ENCODE measurements around the gene BCAR3.
A peak's percentile ranks its signal among the peaks of the same experiment; 100 is the strongest.

Gene BCAR3

GRCh38 chr1:93552741-93553455 is 128.7 kb downstream of the BCAR3 start (continued):
- TF ChIP-seq ZBTB11 (tag by site-specific recombination; conservative IDR thresholded peaks at IDR 0.05; ENCODE audit: low read depth) (peak; percentile 94), ZNF335 (tag by site-specific recombination; conservative IDR thresholded peaks at IDR 0.05) (peak; percentile 82), ZNF426 (tag by site-specific recombination; IDR thresholded peaks at IDR 0.05) (no peak), SP7 (tag by site-specific recombination; IDR thresholded peaks at IDR 0.05) (peak; percentile 17; the same call in 1 of the 2 replicates), ZBTB8A (tag by site-specific recombination; IDR thresholded peaks at IDR 0.05) (peak; percentile 48; the same call in 1 of the 2 replicates), EGR2 (tag by site-specific recombination; IDR thresholded peaks at IDR 0.05; ENCODE audit: low read depth) (0 out of 2 replicates have a peak, but pooled peaks have one; percentile 24), SALL2 (tag by site-specific recombination; IDR thresholded peaks at IDR 0.05; ENCODE audit: borderline replicate concordance) (no peak), ZNF529 (tag by site-specific recombination; IDR thresholded peaks at IDR 0.05; ENCODE audit: insufficient replicate concordance) (no peak), ZNF530 (tag by site-specific recombination; IDR thresholded peaks at IDR 0.05; ENCODE audit: low read depth) (no peak), ZNF560 (tag by site-specific recombination; IDR thresholded peaks at IDR 0.05; ENCODE audit: borderline replicate concordance) (no peak), ZNF366 (tag by site-specific recombination; conservative IDR thresholded peaks at IDR 0.05) (peak; percentile 68), ZNF580 (tag by site-specific recombination; IDR thresholded peaks at IDR 0.05) (peak; percentile 61; the same call in 1 of the 2 replicates), ZNF692 (tag by site-specific recombination; IDR thresholded peaks at IDR 0.05) (peak; percentile 79), ZNF830 (tag by site-specific recombination; IDR thresholded peaks at IDR 0.05; ENCODE audit: low read depth) (no peak), ZBTB17 (tag by site-specific recombination; IDR thresholded peaks at IDR 0.05) (peak; percentile 80), ZBTB44 (tag by site-specific recombination; IDR thresholded peaks at IDR 0.05) (peak; percentile 71), OSR2 (tag by site-specific recombination; IDR thresholded peaks at IDR 0.05) (peak; percentile 94), ZNF16 (tag by site-specific recombination; IDR thresholded peaks at IDR 0.05; ENCODE audit: low read depth) (no peak), ZXDB (tag by site-specific recombination; IDR thresholded peaks at IDR 0.05) (peak; percentile 72; the same call in 1 of the 2 replicates), ZNF350 (tag by site-specific recombination; IDR thresholded peaks at IDR 0.05) (no peak), TRIM28 (IDR thresholded peaks at IDR 0.05; ENCODE audit: borderline replicate concordance, low read length) (peak; percentile 84), ZNF394 (tag by site-specific recombination; IDR thresholded peaks at IDR 0.05; ENCODE audit: borderline replicate concordance) (peak; percentile 79; the same call in 1 of the 2 replicates), INSM2 (tag by site-specific recombination; IDR thresholded peaks at IDR 0.05) (peak; percentile 17; the same call in 1 of the 2 replicates), KLF1 (tag by site-specific recombination; IDR thresholded peaks at IDR 0.05) (no peak)
- TF ChIP-seq, protein P1, sequence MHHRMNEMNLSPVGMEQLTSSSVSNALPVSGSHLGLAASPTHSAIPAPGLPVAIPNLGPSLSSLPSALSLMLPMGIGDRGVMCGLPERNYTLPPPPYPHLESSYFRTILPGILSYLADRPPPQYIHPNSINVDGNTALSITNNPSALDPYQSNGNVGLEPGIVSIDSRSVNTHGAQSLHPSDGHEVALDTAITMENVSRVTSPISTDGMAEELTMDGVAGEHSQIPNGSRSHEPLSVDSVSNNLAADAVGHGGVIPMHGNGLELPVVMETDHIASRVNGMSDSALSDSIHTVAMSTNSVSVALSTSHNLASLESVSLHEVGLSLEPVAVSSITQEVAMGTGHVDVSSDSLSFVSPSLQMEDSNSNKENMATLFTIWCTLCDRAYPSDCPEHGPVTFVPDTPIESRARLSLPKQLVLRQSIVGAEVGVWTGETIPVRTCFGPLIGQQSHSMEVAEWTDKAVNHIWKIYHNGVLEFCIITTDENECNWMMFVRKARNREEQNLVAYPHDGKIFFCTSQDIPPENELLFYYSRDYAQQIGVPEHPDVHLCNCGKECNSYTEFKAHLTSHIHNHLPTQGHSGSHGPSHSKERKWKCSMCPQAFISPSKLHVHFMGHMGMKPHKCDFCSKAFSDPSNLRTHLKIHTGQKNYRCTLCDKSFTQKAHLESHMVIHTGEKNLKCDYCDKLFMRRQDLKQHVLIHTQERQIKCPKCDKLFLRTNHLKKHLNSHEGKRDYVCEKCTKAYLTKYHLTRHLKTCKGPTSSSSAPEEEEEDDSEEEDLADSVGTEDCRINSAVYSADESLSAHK (tag by site-specific recombination; IDR thresholded peaks at IDR 0.05) = peak; percentile 68
- TF ChIP-seq, protein P2, sequence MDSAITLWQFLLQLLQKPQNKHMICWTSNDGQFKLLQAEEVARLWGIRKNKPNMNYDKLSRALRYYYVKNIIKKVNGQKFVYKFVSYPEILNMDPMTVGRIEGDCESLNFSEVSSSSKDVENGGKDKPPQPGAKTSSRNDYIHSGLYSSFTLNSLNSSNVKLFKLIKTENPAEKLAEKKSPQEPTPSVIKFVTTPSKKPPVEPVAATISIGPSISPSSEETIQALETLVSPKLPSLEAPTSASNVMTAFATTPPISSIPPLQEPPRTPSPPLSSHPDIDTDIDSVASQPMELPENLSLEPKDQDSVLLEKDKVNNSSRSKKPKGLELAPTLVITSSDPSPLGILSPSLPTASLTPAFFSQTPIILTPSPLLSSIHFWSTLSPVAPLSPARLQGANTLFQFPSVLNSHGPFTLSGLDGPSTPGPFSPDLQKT (IDR thresholded peaks at IDR 0.05; ENCODE audit: borderline replicate concordance, low read depth, low read length) = no peak
